ENCODE data around the gene SLC9A9. TPM values are rescaled to one million over a fixed set of nuclear protein-coding genes. Genes with fewer than 3 reads are reported as not detected.

The SLC9A9 gene
- total and polyA plus RNA-seq, 2 donors from 2014 or later, result 3.7 to 16.5 TPM

DNA sequence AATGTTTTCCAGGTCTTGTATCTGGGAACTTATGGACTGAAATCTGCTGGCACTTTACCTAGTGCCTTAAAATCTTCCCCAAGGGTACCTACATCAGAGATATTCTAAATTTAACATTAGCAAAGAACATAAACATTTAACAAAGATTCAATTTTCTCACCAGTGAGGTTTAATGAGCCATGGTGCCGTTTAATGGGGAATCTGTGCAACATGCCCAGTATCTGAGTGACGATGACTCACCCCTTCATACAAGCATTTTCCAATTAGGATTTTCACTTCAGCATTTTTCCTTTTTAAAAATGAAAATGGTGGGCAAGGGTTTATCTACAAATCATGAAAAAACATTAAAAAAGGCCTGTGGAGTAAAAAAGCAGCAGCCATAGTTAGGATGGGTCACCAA lies 189.4 kb downstream of the SLC9A9 start:
- TF ChIP-seq, protein P1, sequence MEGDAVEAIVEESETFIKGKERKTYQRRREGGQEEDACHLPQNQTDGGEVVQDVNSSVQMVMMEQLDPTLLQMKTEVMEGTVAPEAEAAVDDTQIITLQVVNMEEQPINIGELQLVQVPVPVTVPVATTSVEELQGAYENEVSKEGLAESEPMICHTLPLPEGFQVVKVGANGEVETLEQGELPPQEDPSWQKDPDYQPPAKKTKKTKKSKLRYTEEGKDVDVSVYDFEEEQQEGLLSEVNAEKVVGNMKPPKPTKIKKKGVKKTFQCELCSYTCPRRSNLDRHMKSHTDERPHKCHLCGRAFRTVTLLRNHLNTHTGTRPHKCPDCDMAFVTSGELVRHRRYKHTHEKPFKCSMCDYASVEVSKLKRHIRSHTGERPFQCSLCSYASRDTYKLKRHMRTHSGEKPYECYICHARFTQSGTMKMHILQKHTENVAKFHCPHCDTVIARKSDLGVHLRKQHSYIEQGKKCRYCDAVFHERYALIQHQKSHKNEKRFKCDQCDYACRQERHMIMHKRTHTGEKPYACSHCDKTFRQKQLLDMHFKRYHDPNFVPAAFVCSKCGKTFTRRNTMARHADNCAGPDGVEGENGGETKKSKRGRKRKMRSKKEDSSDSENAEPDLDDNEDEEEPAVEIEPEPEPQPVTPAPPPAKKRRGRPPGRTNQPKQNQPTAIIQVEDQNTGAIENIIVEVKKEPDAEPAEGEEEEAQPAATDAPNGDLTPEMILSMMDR (IDR thresholded peaks at IDR 0.05; ENCODE audit: borderline replicate concordance, extremely low read depth, insufficient read depth), result no peak
- FAIRE-seq, result no peak
- DNase-seq, result no peak
- no peaks in the 10 kb centered on the region for H3K4me1 ChIP-seq (ENCODE audit: control insufficient read depth in 2 of 3, insufficient read depth in 2 of 3, low read depth in 1 of 3, low read length in 3 of 3)
- intact Hi-C loops (cut with DNase I), result no loop called here
- H3K9ac ChIP-seq (ENCODE audit: low read length in 3 of 3), result no peak overlapping the region
- no peaks in the 10 kb centered on the region for H3K9me3 ChIP-seq (ENCODE audit: control insufficient read depth in 2 of 3, insufficient read depth in 1 of 3, low read length in 3 of 3)
- no peak overlapping the region for H3K4me3 ChIP-seq (ENCODE audit: low read length in 3 of 3)
- H3K36me3 ChIP-seq (ENCODE audit: control insufficient read depth in 2 of 3, insufficient read depth in 3 of 3, low read length in 3 of 3), result no peaks in the 10 kb centered on the region
- no peaks in the 10 kb centered on the region for H3K27me3 ChIP-seq (ENCODE audit: control insufficient read depth, insufficient read depth, low read length)
- no peak overlapping the region for H3K27ac ChIP-seq (ENCODE audit: low read depth in 2 of 2, low read length in 2 of 2)

DNA sequence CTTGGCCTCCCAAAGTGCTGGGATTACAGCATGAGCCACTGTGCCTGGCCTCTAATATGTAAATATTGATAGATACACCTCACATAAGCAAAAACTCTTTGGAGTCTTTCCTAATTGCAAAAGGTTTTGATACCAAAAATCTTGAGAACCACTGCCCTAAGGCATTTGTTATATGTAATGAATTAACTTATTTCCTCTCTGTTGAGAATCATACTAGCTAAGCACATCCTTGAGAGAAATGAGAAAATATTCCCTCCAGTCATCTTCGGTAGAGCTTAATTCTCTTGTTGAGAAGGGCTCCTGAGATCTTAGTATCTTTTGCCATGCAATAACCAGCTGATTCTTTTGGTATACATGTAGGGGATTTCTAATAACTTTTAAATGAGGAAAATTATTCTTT lies 190.2 kb downstream of the SLC9A9 start:
- FAIRE-seq (no peak), DNase-seq (no peak)
- no peaks in the 10 kb centered on the region for H3K27me3 ChIP-seq (ENCODE audit: control insufficient read depth, insufficient read depth, low read length)
- intact Hi-C loops (cut with DNase I), result no loop called here
- H3K4me3 ChIP-seq (ENCODE audit: low read length in 3 of 3), result no peak overlapping the region
- H3K27ac ChIP-seq (ENCODE audit: low read depth in 2 of 2, low read length in 2 of 2), result no peak overlapping the region
- no peak overlapping the region for H3K9ac ChIP-seq (ENCODE audit: low read length in 3 of 3)
- no peaks in the 10 kb centered on the region for H3K36me3 ChIP-seq (ENCODE audit: control insufficient read depth in 2 of 3, insufficient read depth in 3 of 3, low read length in 3 of 3)
- TF ChIP-seq, protein P1 (IDR thresholded peaks at IDR 0.05; ENCODE audit: borderline replicate concordance, extremely low read depth, insufficient read depth), result no peak
- no peaks in the 10 kb centered on the region for H3K9me3 ChIP-seq (ENCODE audit: control insufficient read depth in 2 of 3, insufficient read depth in 1 of 3, low read length in 3 of 3)
- no peaks in the 10 kb centered on the region for H3K4me1 ChIP-seq (ENCODE audit: control insufficient read depth in 2 of 3, insufficient read depth in 2 of 3, low read depth in 1 of 3, low read length in 3 of 3)

DNA sequence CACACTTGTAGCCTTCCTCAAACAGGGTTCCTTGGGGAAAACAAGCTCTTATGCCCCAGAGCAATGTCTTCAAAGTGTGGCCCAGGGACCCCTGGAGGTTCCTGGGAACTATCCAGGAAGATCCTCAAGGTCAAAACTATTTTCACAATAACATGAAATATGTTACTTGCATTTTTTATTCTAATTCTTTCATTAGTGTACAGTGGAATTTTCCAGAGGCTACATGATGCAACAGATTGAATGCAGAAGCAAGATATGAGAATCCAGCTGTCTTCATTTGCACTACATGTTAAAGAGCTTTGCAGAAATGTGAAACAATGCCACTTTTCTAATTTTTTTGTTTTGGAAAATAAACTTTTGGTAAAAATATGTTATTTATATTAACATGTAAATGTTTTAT lies 190.9 kb downstream of the SLC9A9 start:
- H3K27ac ChIP-seq (ENCODE audit: low read depth in 2 of 2, low read length in 2 of 2), result no peak overlapping the region
- intact Hi-C loops (cut with DNase I), result no loop called here
- no peak overlapping the region for H3K4me3 ChIP-seq (ENCODE audit: low read length in 3 of 3)
- TF ChIP-seq, protein P1 (IDR thresholded peaks at IDR 0.05; ENCODE audit: borderline replicate concordance, extremely low read depth, insufficient read depth), result no peak
- no peak overlapping the region for H3K9ac ChIP-seq (ENCODE audit: low read length in 3 of 3)
- no peaks in the 10 kb centered on the region for H3K27me3 ChIP-seq (ENCODE audit: control insufficient read depth, insufficient read depth, low read length)
- H3K9me3 ChIP-seq (ENCODE audit: control insufficient read depth in 2 of 3, insufficient read depth in 1 of 3, low read length in 3 of 3), result no peaks in the 10 kb centered on the region
- no peak for FAIRE-seq
- H3K4me1 ChIP-seq (ENCODE audit: control insufficient read depth in 2 of 3, insufficient read depth in 2 of 3, low read depth in 1 of 3, low read length in 3 of 3), result no peaks in the 10 kb centered on the region
- no peaks in the 10 kb centered on the region for H3K36me3 ChIP-seq (ENCODE audit: control insufficient read depth in 2 of 3, insufficient read depth in 3 of 3, low read length in 3 of 3)
- no peak for DNase-seq

DNA sequence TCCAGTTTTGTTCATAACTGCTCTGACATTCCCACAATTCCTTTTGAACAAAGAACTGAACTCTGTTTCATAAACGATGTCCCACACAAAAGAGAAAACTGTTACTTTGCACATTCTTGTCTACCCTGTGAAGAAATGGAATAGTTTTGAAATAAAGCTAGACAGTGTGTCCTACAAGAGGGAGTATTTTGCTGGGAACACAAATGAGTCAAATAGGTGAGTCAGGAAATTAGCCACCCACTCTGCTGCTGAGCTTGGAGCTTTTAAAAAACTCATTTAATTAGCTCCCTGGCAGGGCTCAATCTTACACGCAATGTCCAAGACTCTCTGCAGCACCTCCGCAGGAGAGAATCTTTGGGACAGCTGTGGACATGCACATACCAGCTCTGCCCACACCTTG lies 193.4 kb downstream of the SLC9A9 start:
- intact Hi-C loops (cut with DNase I), result no loop called here
- Histone ChIP-seq H3K27me3 (ENCODE audit: control insufficient read depth, insufficient read depth, low read length) (no peaks in the 10 kb centered on the region), H3K4me3 (ENCODE audit: low read length in 3 of 3) (no peak overlapping the region), H3K9ac (ENCODE audit: low read length in 3 of 3) (no peak overlapping the region), H3K9me3 (ENCODE audit: control insufficient read depth in 2 of 3, insufficient read depth in 1 of 3, low read length in 3 of 3) (no peaks in the 10 kb centered on the region), H3K36me3 (ENCODE audit: control insufficient read depth in 2 of 3, insufficient read depth in 3 of 3, low read length in 3 of 3) (no peaks in the 10 kb centered on the region), H3K4me1 (ENCODE audit: control insufficient read depth in 2 of 3, insufficient read depth in 2 of 3, low read depth in 1 of 3, low read length in 3 of 3) (no peaks in the 10 kb centered on the region), H3K27ac (ENCODE audit: low read depth in 2 of 2, low read length in 2 of 2) (no peak overlapping the region)
- DNase-seq (no peak), FAIRE-seq (no peak)
- TF ChIP-seq, protein P1 (IDR thresholded peaks at IDR 0.05; ENCODE audit: borderline replicate concordance, extremely low read depth, insufficient read depth), result no peak
